ENCODE data around the gene RTP2.

RTP2 gene

GRCh38 chr3:187667526-187667925 is 34.8 kb downstream of the RTP2 start:
- DNase-seq (ENCODE audit: low spot score): no peak

GRCh38 chr3:187665764-187666402 is 36.5 kb downstream of the RTP2 start:
- no peak for DNase-seq (ENCODE audit: low spot score)

- no peak for DNase-seq (ENCODE audit: low spot score)
Measured at GRCh38 chr3:187665010-187665409, 37.3 kb downstream of the RTP2 start.

GRCh38 chr3:187662848-187663409 is 39.4 kb downstream of the RTP2 start:
- no peak for DNase-seq (ENCODE audit: low spot score)

- DNase-seq (ENCODE audit: low spot score): no peak
Measured at GRCh38 chr3:187661267-187661666, 41.1 kb downstream of the RTP2 start.

- DNase-seq (ENCODE audit: low spot score): no peak
Measured at GRCh38 chr3:187651282-187651681, 51.1 kb downstream of the RTP2 start.
